Measurements from ENCODE around the gene GSDME.
A peak's percentile ranks its signal among the peaks of the same experiment; 100 is the strongest.

GSDME gene

DNA sequence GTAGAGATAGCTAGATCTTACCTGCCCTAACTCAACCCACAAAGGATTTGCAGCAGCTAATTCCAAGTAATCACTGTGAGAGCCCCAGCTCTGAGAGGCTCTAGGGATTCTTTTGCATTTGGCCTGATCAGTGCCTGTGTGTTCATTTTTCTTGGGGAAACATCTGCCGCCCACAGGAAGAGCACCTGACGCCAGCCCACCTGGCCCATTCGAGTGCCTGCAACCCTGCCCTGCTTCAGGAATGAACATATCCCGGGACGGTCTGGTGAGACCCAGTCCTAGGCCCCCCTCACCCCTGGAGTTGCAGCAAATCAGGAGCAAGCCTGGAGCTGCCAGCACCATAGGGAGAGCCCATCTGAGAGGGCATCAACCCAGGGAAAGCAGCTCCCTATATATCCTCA, 38.8 kb downstream of the GSDME start:
- TF ChIP-seq, protein P1, sequence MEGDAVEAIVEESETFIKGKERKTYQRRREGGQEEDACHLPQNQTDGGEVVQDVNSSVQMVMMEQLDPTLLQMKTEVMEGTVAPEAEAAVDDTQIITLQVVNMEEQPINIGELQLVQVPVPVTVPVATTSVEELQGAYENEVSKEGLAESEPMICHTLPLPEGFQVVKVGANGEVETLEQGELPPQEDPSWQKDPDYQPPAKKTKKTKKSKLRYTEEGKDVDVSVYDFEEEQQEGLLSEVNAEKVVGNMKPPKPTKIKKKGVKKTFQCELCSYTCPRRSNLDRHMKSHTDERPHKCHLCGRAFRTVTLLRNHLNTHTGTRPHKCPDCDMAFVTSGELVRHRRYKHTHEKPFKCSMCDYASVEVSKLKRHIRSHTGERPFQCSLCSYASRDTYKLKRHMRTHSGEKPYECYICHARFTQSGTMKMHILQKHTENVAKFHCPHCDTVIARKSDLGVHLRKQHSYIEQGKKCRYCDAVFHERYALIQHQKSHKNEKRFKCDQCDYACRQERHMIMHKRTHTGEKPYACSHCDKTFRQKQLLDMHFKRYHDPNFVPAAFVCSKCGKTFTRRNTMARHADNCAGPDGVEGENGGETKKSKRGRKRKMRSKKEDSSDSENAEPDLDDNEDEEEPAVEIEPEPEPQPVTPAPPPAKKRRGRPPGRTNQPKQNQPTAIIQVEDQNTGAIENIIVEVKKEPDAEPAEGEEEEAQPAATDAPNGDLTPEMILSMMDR (conservative IDR thresholded peaks at IDR 0.05; ENCODE audit: control insufficient read depth, insufficient read depth, low read depth, low read length), result no peak
- no peak for DNase-seq (ENCODE audit: low read depth)
- no peak overlapping the region for H3K4me3 ChIP-seq (ENCODE audit: control insufficient read depth, low read depth, low read length)

GRCh38 chr7:24717694-24718320, 39.5 kb downstream of the GSDME start:
- TF ChIP-seq, protein P1 (conservative IDR thresholded peaks at IDR 0.05; ENCODE audit: control insufficient read depth, insufficient read depth, low read depth, low read length), result no peak
- no peak overlapping the region for H3K4me3 ChIP-seq (ENCODE audit: control insufficient read depth, low read depth, low read length)
- no peak for DNase-seq (ENCODE audit: low read depth)

- TF ChIP-seq, protein P1 (conservative IDR thresholded peaks at IDR 0.05; ENCODE audit: control insufficient read depth, insufficient read depth, low read depth, low read length), result no peak
- H3K4me3 ChIP-seq (ENCODE audit: control insufficient read depth, low read depth, low read length), result no peak overlapping the region
- no peak for DNase-seq (ENCODE audit: low read depth)
Measured at GRCh38 chr7:24717247-24717622, 40.0 kb downstream of the GSDME start.

GRCh38 chr7:24716480-24717246, 40.6 kb downstream of the GSDME start:
- TF ChIP-seq, protein P1 (conservative IDR thresholded peaks at IDR 0.05; ENCODE audit: control insufficient read depth, insufficient read depth, low read depth, low read length), result no peak
- H3K4me3 ChIP-seq (ENCODE audit: control insufficient read depth, low read depth, low read length), result no peak overlapping the region
- DNase-seq (ENCODE audit: low read depth), result no peak

DNA sequence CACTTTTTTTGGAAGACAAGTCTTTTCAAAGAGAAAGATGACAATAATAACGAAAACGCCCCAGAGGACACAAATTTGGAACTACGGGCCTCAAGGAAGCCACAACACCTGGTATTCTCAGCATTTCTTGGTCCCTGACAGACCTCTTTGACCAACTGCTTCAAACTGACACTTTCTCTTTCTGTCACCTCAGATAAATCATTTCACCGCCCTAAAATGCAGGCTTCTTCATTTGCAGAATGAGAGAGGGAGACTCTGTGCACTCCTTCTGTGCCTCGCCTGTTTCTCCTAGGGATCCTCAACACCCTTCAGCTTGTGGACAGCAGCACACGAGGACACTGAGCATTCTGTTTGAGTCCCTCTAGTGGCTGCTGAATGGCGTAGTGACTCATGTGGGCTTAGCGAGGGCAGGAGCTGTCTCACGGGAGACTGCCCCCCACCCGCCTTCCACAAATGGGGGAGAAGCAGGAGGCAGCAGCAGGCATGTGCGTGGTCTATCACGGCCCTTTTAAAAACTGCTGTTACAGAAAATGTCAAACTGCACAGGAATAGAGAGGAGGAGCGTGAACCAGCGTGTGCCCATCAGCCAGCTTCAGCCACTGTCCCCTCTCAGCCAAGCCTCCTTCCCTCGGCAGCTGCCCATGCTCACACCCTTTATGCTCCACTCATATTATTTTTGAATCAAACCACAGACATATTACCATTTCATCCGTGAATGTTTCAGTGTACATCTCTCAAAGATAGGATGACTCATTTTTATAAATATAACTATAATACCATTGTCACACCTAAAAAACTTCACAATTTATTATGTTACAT, 41.4 kb downstream of the GSDME start:
- TF ChIP-seq, protein P1 (conservative IDR thresholded peaks at IDR 0.05; ENCODE audit: control insufficient read depth, insufficient read depth, low read depth, low read length), result peak; percentile 34
- H3K4me3 ChIP-seq (ENCODE audit: control insufficient read depth, low read depth, low read length), result no peak overlapping the region
- peak; percentile 39 for DNase-seq (ENCODE audit: low read depth)

- TF ChIP-seq, protein P1 (conservative IDR thresholded peaks at IDR 0.05; ENCODE audit: control insufficient read depth, insufficient read depth, low read depth, low read length), result no peak
- no peak for DNase-seq (ENCODE audit: low read depth)
Measured at GRCh38 chr7:24715171-24715570, 42.1 kb downstream of the GSDME start.

More at GRCh38 chr7:24715171-24715570, 42.1 kb downstream of the GSDME start:
- H3K4me3 ChIP-seq (ENCODE audit: control insufficient read depth, low read depth, low read length), result no peak overlapping the region

Data from fibroblast of mammary gland (primary cell).